ENCODE data around the gene EYS.

DNA sequence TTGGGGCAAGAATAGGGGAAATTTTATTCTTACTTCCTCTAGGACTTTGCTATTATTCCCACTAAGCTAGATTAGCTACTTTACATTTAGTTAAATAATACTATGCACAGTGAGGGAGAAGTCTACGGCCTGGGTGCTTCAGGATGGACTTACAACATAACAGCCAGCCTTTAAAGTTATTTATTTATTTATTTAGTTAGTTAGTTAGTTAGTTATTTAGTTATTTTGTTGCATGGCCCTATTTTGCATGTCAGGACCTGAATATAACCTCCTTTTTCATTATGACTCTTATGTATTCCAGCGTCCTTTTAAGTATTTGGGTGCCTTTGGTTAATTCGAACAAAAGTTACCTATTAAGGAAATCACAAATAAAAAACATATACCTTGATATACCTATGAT is 238.7 kb downstream of the EYS start:
- TF ChIP-seq FIP1L1 (IDR thresholded peaks at IDR 0.05; ENCODE audit: low read depth, low read length, poor library complexity, severe bottlenecking) (no peak), POLR3A (IDR thresholded peaks at IDR 0.05; ENCODE audit: borderline replicate concordance, extremely low read depth, insufficient read depth, insufficient read length) (no peak), CHD2 (IDR thresholded peaks at IDR 0.05; ENCODE audit: low read depth, low read length) (no peak), PHF8 (IDR thresholded peaks at IDR 0.05; ENCODE audit: borderline replicate concordance, low read length) (no peak), POLR2A (conservative IDR thresholded peaks at IDR 0.05) (no peak), KAT8 (IDR thresholded peaks at IDR 0.05; ENCODE audit: low read depth) (no peak), TRIM28 (IDR thresholded peaks at IDR 0.05) (no peak), YBX1 (IDR thresholded peaks at IDR 0.05) (no peak), SIX5 (IDR thresholded peaks at IDR 0.05; ENCODE audit: borderline replicate concordance in 1 of 2, insufficient read depth in 1 of 2, low read depth in 1 of 2, low read length in 2 of 2) (no peak)
- TF ChIP-seq, protein P1, sequence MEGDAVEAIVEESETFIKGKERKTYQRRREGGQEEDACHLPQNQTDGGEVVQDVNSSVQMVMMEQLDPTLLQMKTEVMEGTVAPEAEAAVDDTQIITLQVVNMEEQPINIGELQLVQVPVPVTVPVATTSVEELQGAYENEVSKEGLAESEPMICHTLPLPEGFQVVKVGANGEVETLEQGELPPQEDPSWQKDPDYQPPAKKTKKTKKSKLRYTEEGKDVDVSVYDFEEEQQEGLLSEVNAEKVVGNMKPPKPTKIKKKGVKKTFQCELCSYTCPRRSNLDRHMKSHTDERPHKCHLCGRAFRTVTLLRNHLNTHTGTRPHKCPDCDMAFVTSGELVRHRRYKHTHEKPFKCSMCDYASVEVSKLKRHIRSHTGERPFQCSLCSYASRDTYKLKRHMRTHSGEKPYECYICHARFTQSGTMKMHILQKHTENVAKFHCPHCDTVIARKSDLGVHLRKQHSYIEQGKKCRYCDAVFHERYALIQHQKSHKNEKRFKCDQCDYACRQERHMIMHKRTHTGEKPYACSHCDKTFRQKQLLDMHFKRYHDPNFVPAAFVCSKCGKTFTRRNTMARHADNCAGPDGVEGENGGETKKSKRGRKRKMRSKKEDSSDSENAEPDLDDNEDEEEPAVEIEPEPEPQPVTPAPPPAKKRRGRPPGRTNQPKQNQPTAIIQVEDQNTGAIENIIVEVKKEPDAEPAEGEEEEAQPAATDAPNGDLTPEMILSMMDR (IDR thresholded peaks at IDR 0.05 in 2 of 3, conservative IDR thresholded peaks at IDR 0.05 in 1 of 3; ENCODE audit: insufficient read depth in 2 of 3, low read depth in 1 of 3, low read length in 3 of 3), result no peak
- TF ChIP-seq, protein P2, sequence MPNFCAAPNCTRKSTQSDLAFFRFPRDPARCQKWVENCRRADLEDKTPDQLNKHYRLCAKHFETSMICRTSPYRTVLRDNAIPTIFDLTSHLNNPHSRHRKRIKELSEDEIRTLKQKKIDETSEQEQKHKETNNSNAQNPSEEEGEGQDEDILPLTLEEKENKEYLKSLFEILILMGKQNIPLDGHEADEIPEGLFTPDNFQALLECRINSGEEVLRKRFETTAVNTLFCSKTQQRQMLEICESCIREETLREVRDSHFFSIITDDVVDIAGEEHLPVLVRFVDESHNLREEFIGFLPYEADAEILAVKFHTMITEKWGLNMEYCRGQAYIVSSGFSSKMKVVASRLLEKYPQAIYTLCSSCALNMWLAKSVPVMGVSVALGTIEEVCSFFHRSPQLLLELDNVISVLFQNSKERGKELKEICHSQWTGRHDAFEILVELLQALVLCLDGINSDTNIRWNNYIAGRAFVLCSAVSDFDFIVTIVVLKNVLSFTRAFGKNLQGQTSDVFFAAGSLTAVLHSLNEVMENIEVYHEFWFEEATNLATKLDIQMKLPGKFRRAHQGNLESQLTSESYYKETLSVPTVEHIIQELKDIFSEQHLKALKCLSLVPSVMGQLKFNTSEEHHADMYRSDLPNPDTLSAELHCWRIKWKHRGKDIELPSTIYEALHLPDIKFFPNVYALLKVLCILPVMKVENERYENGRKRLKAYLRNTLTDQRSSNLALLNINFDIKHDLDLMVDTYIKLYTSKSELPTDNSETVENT (CRISPR knock-in tag; IDR thresholded peaks at IDR 0.05), result no peak
- TF ChIP-seq, protein P3, sequence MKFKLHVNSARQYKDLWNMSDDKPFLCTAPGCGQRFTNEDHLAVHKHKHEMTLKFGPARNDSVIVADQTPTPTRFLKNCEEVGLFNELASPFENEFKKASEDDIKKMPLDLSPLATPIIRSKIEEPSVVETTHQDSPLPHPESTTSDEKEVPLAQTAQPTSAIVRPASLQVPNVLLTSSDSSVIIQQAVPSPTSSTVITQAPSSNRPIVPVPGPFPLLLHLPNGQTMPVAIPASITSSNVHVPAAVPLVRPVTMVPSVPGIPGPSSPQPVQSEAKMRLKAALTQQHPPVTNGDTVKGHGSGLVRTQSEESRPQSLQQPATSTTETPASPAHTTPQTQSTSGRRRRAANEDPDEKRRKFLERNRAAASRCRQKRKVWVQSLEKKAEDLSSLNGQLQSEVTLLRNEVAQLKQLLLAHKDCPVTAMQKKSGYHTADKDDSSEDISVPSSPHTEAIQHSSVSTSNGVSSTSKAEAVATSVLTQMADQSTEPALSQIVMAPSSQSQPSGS (CRISPR knock-in tag; IDR thresholded peaks at IDR 0.05), result no peak
- TF ChIP-seq, protein P4, sequence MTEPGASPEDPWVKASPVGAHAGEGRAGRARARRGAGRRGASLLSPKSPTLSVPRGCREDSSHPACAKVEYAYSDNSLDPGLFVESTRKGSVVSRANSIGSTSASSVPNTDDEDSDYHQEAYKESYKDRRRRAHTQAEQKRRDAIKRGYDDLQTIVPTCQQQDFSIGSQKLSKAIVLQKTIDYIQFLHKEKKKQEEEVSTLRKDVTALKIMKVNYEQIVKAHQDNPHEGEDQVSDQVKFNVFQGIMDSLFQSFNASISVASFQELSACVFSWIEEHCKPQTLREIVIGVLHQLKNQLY (CRISPR knock-in tag; conservative IDR thresholded peaks at IDR 0.05), result no peak
